GM21381 (cell line): Measurements from ENCODE around the gene SLC9A3.
"Not testable (repeated sequence)": the region's sequence is repeated elsewhere in the genome, so short reads cannot be mapped to it uniquely, and the experiment has no call there.

Experiments used
- ATAC-seq: cut with Tn5 transposase; IDR thresholded peaks from one replicate; pipeline ENCODE4 v1.9.1; 2021; ENCODE audit warnings: mild to moderate bottlenecking, moderate library complexity; ENCODE audit not compliant: unreplicated experiment

SLC9A3 gene

GRCh38 chr5:524234-524972 is at the start of gene SLC9A3:
Gene SLC9A3 (minus strand): TSS chr5:524449.
- no peak for ATAC-seq

GRCh38 chr5:573976-574375 is 49.7 kb upstream of the SLC9A3 start:
- no peak for ATAC-seq

DNA sequence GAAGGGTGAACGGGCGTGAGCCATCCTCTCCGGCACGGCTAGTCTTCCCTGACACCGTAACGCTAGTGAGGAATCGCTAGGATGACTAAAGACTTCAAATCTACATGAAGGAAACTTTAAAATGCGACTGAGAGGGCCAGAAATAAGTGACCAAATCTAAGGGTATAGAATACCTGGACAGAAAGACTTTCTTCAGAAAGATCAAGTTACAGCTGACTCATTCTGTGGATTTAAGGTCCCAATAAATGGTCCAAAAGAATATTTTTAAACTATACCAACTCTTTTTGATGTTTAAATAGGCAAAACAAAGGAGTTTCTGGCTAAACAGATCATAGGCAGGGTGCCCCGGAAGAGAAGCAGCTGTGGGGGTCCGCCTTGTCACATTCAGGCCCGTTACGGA is 49.0 kb upstream of the SLC9A3 start:
- no peak for ATAC-seq

DNA sequence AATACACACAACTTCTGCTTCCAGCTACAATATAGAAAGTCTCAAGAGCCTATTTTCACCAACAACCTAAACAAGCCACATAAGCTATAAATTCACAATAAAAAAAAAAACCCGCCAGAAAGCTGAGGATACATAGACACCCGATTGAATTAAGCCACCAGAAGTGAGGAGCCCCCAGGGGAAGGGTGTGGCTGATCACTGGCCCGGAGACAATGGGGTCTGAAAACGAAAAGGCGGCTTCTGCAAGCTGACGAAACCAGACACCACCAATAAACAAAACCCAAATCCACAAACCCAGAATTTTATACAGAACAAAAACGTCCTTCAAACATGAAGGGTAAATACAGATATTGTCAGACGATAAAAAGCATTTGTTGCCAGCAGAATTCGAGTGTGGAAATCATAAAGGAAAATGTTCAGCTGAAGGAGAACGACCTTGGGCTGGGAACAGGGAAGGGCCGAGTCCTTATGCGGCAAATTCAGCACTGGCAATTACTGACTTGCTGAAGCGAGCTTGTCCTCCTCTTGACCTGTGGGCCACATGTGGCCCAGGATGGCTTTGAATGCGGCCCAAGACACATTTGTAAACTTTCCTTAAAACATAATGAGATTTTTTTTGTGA is 48.3 kb upstream of the SLC9A3 start:
- no peak for ATAC-seq

DNA sequence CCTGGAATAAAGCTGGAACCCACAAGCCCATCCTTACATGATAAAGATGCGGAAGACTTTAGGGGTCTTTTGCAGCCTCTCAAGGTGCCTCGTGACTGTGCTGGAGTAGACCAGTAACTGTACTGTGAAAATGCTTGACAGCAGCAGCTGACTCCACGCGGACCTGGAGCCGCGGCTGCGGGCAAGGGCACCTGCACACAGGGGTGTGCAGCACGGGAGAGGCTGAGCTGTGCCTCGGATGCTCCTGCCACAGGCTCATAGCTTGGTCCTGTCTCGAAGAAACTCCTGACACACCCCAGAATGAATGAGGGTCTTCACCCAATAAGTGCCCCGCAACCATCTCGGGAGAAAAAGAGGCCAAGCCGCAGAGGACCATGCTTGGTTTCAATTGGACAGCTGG is 47.5 kb upstream of the SLC9A3 start:
- ATAC-seq: no peak

DNA sequence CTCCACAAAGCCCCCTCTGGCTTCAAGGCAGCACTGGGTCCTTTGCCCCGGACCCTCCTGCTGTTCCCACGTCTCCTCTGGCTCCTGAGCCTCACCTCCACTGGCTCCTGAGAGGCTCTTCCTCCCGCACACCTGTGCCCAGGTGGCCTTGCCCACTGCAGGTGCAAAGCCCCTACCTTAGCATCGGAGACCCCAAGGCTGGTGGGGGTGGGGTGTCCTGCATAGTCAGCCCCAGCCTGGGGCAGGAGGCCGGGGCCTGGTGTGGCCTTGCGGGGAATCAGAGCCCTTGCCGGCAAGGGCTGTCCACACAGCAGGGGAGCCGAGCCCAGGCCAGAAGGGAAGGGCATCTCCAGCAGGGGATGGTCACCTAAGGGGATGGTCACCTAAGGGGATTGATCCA is 46.6 kb upstream of the SLC9A3 start:
- ATAC-seq: no peak

DNA sequence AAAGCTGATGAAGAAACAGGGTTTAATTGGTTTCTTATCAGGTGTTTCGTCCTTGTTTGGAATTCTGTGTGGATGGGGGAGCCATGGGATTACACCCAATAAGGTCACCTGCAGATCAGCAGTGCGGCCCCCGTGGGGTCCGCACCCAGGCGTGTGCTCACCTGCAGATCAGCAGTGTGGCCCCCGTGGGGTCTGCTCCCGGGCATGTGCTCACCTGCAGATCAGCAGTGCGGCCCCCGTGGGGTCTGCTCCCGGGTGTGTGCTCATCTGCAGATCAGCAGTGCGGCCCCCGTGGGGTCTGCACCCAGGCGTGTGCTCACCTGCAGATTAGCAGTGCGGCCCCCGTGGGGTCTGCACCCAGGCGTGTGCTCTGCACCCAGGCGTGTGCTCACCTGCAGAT is 46.2 kb upstream of the SLC9A3 start:
- no peak for ATAC-seq

DNA sequence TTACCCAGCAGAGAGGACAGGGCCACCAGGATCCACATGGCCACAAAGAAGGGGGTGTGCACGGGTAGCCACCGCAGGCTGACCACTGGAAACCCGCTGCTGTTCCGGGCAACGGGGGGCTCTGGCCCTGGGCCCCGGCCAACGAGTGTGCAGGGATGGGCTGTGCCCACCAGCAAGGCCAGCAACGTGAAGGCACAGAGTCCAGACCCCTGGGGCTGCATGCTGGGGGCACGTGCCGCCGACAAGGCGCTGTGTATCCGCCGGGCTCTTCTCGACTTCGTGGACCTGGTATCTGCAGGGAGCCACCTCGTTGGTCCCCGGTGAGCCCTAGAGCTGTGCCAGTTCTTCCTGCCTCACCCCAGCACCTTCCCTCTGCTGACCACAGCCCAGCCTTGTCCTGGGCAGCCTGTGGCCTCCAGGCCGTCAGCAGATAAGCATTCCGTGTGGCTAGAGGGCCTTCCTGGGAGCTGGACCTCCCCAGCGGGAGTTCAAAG is 45.7 kb upstream of the SLC9A3 start:
- no peak for ATAC-seq

- no peak for ATAC-seq
Observed at GRCh38 chr5:569358-569867, 45.2 kb upstream of the SLC9A3 start.

DNA sequence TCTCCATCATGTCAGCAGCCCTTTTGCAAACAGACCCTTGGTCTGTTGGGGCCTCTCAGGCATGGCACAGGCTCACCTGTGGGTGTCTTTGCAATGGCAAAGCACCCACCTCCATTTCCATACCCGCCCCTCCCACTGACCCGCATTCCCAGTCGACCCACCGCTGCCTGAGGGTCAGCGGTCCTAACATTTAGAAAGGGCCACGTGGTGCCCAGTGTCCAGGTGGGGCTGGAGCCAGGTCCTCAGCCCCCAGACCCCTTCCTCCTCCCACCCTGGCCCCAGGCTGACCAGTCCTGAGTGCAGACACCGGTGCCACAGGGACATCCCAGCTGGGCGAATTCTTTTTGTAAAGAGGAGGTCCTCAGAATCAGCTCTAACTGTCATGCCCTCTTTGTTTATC is 44.6 kb upstream of the SLC9A3 start:
- no peak for ATAC-seq

GRCh38 chr5:568061-568781 is 44.0 kb upstream of the SLC9A3 start:
- no peak for ATAC-seq

DNA sequence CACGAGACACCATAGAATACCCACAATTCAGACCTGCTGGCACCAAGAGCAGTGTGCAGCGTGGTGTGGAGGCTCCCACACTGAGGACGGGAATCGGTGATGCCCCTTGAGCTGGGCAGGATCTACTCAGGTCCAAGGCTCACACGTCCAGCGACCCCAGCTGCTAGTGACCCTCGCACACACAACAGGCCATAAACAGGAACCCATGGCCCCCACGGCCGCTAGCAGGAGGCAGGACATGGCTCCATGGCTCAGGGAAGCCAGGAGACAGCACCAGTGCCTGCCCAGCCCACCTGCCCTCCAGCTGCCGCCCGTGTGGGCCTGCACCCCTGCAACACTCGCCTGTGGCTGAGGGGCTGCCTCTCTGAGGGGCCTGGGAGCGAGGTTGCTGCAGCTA is 43.4 kb upstream of the SLC9A3 start:
- no peak for ATAC-seq

- ATAC-seq: no peak
Observed at GRCh38 chr5:566636-567309, 42.5 kb upstream of the SLC9A3 start.

GRCh38 chr5:565782-566440 is 41.7 kb upstream of the SLC9A3 start:
- no peak for ATAC-seq

GRCh38 chr5:561408-561807 is 37.2 kb upstream of the SLC9A3 start:
- no peak for ATAC-seq

GRCh38 chr5:560792-561166 is 36.5 kb upstream of the SLC9A3 start:
- no peak for ATAC-seq

DNA sequence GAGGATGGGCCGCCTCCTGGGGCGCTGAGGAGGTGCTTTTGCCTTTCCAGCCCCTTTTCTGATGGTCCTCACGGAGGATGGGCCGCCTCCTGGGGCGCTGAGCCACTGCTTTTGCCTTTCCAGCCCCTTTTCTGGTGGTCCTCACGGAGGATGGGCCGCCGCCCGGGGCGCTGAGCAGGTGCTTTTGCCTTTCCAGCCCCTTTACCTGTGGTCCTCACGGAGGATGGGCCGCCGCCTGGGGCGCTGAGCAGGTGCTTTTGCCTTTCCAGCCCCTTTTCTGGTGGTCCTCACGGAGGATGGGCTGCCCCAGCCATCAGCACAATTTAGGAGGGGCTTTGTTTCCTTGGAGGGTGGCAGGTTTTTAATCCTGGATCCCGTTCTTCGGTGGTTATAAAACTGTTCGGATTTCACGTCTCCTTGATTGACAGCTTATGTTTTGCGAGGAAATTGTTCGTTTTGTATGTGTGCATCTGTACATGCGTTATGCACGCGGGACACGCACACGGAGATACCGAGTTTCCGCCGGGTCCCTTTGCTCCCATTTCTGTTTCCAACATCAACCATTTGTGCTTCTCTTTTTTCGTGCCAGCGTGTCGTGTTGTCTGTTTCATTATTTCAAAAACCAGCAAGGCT is 34.7 kb upstream of the SLC9A3 start:
- no peak for ATAC-seq

DNA sequence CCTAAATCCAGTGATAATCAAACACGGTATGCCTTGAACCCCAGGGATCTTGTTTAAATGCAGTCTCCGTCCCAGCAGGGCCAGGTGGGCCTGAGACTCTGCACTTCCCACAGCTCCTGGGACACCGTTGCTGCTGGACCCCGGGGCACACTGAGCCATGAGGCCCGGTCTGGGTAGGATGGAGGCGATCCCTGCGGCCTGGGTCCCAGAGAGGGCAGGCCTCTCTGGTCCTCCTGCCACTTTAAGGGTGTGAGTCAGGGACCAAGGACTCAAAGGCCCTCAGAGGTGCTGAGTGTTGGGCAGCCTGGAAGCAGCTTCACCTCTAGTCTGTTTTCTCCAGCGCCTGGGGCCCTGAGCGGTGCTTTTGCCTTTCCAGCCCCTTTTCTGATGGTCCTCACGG is 34.1 kb upstream of the SLC9A3 start:
- ATAC-seq: no peak

DNA sequence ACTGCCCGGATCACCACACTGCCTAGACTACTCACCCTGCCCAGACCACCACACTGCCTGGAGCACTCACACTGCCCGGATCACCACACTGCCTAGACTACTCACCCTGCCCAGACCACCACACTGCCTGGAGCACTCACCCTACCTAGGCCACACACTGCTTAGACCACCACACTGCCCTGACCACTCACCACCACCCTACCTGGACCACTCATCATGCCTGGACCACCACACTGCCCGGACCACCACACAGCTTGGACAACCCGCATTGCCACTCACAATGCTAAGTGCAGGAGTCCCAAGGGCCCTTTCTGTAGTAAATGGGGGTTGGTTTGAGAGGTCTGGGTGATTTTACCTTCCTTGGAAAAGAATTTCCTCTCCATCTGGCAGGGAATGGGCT is 33.7 kb upstream of the SLC9A3 start:
- not testable (repeated sequence) for ATAC-seq

DNA sequence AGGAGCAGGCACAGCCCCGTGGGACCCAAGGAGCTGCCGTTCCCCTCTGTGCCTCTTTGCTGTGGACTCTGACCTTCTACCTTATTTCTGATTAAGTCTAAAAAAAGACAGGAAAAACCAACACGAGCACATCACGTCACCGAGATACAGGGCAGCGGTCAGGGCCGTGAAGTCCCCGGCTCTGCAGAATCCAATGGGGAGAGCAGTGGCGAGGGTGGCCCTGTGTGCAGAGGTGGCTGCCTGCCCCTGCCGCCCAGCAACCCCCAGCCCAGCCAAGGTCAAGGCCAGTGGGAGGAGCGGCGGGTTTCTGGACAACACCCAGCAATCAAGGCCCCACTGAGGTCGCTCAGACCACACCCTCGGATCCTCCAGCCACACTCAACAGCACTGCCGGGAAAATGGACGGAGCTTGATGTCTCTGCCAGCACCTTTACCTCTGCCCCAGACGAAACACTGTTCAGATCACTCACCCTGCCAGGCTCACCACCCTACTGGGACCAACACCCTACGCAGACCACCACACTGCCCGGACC is 32.7 kb upstream of the SLC9A3 start:
- ATAC-seq: no peak
